Stimulated activated CD4-positive, alpha-beta T cell treated with anti-CD3 and anti-CD28 coated beads, TNF-alpha, amount 100 ng/mL, for 1 hour (primary cell): ENCODE measurements around the gene ATP5ME.

Source experiments
- DNase-seq, 3 donors: peaks; one replicate each; pipeline ENCODE4 v3.0.0-alpha.2; 2020; ENCODE audit warnings: low read depth in 3 of 3, low spot score in 1 of 3

ATP5ME gene

DNA sequence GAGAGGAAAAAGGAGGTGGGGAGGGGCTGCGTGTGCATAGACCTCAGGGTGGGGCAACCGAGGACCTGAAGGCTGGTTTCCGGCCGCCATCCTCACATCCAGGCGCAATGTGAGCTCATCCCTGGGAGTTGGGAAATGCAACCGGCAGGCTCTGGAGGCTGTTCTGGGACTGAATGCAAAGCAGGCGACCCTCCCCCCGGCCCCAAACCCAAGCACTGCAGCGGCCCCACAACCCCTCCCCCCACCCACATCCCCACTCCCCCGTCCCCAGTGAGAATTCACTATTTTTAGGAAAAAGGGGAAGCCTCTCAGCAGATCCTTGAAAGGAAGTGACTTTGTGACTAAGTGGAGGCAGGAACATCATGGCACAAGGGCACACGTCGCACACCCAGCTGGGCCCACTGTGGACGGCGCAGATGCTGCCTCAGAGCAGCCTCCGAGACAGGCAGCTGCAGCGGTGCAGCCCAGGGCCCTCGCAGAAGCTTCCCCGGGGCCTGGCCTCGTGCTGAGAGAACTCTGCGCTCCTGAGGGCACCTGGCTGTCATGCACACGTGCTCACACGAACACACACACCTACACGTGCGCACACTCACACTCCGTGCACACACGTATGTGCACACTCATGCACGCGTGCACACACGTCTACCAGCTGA, 50.0 kb downstream of the ATP5ME start:
- DNase-seq, result no peak

DNA sequence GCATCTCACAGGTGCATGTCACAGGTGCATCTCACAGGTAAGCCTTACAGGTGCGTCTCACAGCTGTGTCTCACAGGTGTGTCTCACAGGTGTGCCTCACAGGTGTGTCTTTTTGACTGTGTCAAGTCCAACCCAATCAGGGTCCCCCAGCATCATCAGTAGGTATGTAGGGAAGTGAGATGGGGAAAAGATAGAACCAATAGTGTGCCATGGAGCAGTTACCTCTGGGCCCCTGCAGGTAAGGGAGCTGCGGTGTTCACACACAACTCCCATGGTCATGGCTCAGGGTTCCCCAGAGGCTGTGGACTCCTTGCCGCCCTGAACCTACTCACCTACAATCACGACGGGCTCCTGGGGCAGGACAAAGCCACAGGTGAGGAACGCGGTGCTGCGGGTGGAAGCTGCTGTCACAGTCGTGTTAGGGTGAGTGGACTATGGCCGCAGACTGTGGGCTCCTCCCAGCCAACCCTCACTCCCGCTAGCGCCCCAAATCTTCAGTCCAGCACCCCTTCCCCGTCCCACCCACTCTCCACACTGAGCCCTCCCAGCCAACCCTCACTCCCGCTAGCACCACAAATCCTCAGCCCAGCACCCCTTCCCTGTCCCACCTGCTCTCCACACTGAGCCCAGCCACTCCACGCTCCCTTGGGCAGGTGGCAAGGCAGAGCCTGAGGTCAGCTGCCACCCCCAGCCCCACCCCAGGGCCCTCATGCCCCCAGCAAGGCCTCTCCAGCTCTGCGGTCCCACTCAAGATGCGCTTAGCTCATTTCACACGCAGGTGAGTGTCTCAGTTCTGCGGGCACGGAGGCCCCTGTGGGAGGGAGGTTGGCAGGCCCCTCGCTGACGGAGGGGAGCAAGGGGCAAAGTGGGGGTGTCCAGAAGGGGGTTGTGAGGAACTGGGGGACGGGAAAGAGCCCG, 50.8 kb downstream of the ATP5ME start:
- no peak for DNase-seq
